Smooth muscle cell (in vitro differentiated cells): ENCODE measurements around the gene GRIK4. TPM values are rescaled to one million over a fixed set of nuclear protein-coding genes. Genes with fewer than 3 reads are reported as not detected.

Source experiments
- DNase-seq: peaks from one replicate; lab custom pipeline; 2025; ENCODE audit not compliant: unreplicated experiment; lab: John Stamatoyannopoulos, UW
- H2AFZ ChIP-seq: fragments of 200-600 bp; sonication (generic); 2 replicates; pipeline ENCODE4 v1.6.0; 2016; ENCODE audit warnings: antibody characterized with exemption, low read depth, mild to moderate bottlenecking
- H3F3A ChIP-seq: fragments of 200-600 bp; sonication (generic); 2 replicates; pipeline ENCODE4 v1.6.0; 2017; ENCODE audit warnings: antibody characterized with exemption, low read depth
- H3K27ac ChIP-seq: fragments of 200-600 bp; sonication (generic); 2 replicates; pipeline ENCODE4 v1.5.1; 2016; ENCODE audit warnings: low read depth, mild to moderate bottlenecking
- H3K27me3 ChIP-seq: fragments of 200-600 bp; sonication (generic); 2 replicates; pipeline ENCODE4 v1.6.1; 2016; ENCODE audit warnings: low read depth, mild to moderate bottlenecking
- H3K36me3 ChIP-seq: fragments of 200-600 bp; sonication (generic); 2 replicates; pipeline ENCODE4 v1.5.1; 2016; ENCODE audit warnings: low read depth
- H3K4me1 ChIP-seq: fragments of 200-600 bp; sonication (generic); 2 replicates; pipeline ENCODE4 v1.5.1; 2016; ENCODE audit warnings: low read depth
- H3K4me2 ChIP-seq: fragments of 200-600 bp; sonication (generic); 2 replicates; pipeline ENCODE4 v1.6.0; 2016; ENCODE audit warnings: mild to moderate bottlenecking
- H3K4me3 ChIP-seq: fragments of 200-600 bp; sonication (generic); 2 replicates; pipeline ENCODE4 v1.5.1; 2016; ENCODE audit warnings: mild to moderate bottlenecking
- H3K79me2 ChIP-seq: fragments of 200-600 bp; sonication (generic); 2 replicates; pipeline ENCODE4 v1.6.0; 2016; ENCODE audit warnings: low read depth, mild to moderate bottlenecking
- H3K9ac ChIP-seq: fragments of 200-600 bp; sonication (generic); 2 replicates; pipeline ENCODE4 v1.6.0; 2016; ENCODE audit warnings: low read depth
- H3K9me3 ChIP-seq: fragments of 200-600 bp; sonication (generic); replicated peaks from 2 replicates; pipeline ENCODE4 v1.5.1; 2016; ENCODE audit warnings: low read depth
- H4K20me1 ChIP-seq: fragments of 200-600 bp; sonication (generic); 2 replicates; pipeline ENCODE4 v1.6.0; 2016; ENCODE audit warnings: low read depth
- CTCF ChIP-seq: fragments of 200-600 bp; sonication (generic); IDR thresholded peaks from 2 replicates; pipeline ENCODE4 v1.5.1; 2017; ENCODE audit warnings: borderline replicate concordance, mild to moderate bottlenecking, antibody characterized with exemption; ENCODE audit not compliant: insufficient read depth, poor library complexity, severe bottlenecking
- WGBS: methylation state at CpG from one replicate; pipeline ENCODE4 v1.1.7; 2016; ENCODE audit warnings: low lambda C conversion rate; 5-methylcytosine and 5-hydroxymethylcytosine counted together
- polyA plus RNA-seq: library from polyadenylated mRNA; unstranded; fragments of >200 nt; fragmentation: Nextera tagmentation; extraction: Ambion mirVana; gene quantifications from 2 replicates; pipeline ENCODE4 v1.2.1, GENCODE V29; 2016
- total RNA-seq: library from RNA; depleted of rRNA; stranded (reverse); fragments of >200 nt; gene quantifications from 2 replicates; pipeline ENCODE4 v1.2.3, GENCODE V29; 2014

The GRIK4 gene
- total and polyA plus RNA-seq, 2 experiments from 2014 or later: not detected

GRCh38 chr11:120814531-120815318 is 303.2 kb downstream of the GRIK4 start:
- no peak for TF ChIP-seq CTCF
- H3K9me3 ChIP-seq: no peaks in the 10 kb centered on the region
- no peak overlapping the region for H3K4me2 ChIP-seq
- H3K36me3 ChIP-seq: no peaks in the 10 kb centered on the region
- H3K4me1 ChIP-seq: no peaks in the 10 kb centered on the region
- peaks cover 18% of the 10 kb centered on the region for H3K27me3 ChIP-seq
- no peaks in the 10 kb centered on the region for H3F3A ChIP-seq
- H3K9ac ChIP-seq: no peak overlapping the region
- no peaks in the 10 kb centered on the region for H4K20me1 ChIP-seq
- no peak overlapping the region for H2AFZ ChIP-seq
- no peak for DNase-seq
- WGBS: 92% methylated on average over 18 of the region's 21 CpGs
- no peak overlapping the region for H3K27ac ChIP-seq
- H3K4me3 ChIP-seq: no peak overlapping the region
- H3K79me2 ChIP-seq: no peaks in the 10 kb centered on the region

DNA sequence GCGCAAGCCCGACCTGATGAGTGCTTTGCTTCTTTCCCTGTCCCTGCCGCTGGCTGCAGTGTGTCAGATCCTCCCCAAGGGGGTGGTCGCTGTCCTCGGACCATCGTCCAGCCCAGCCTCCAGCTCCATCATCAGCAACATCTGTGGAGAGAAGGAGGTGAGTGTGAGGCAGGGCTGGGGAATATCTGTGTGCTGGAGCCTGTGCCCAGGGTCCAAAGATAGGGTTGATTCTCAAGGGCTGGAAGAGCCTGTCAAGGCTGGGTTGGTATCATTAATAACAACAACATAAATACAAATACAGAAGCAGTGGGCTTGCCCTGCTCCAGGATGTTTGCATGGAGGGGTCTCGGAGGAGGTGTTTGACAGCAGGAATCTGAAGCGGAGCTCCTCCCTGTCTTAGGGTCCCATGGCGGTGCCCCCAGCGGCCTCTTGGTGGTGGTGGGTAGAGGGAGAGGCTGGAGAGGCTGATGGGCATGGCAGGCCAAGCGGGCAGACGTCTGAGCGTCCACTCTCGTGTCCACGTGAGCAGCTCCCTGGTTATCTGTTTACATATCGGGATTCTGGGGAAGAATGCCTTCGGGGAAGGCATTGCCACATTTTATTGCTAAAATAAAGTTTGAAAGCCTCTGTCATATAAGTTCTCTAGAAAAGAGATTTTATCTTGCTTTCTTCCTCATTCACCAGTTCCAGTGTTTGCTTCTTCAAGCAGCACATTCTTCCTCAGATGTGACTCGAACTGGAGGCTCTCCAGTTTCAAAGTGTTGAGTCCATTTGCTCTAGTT is 304.0 kb downstream of the GRIK4 start:
- no peaks in the 10 kb centered on the region for H3K4me1 ChIP-seq
- H2AFZ ChIP-seq: no peak overlapping the region
- no peaks in the 10 kb centered on the region for H3F3A ChIP-seq
- H3K9ac ChIP-seq: no peak overlapping the region
- H3K4me3 ChIP-seq: no peak overlapping the region
- peaks cover 26% of the 10 kb centered on the region for H3K27me3 ChIP-seq
- DNase-seq: no peak
- H4K20me1 ChIP-seq: no peaks in the 10 kb centered on the region
- no peaks in the 10 kb centered on the region for H3K9me3 ChIP-seq
- WGBS: 86% methylated on average over 18 of the region's 18 CpGs
- no peaks in the 10 kb centered on the region for H3K79me2 ChIP-seq
- H3K27ac ChIP-seq: no peak overlapping the region
- H3K4me2 ChIP-seq: no peak overlapping the region
- TF ChIP-seq CTCF: no peak
- H3K36me3 ChIP-seq: no peaks in the 10 kb centered on the region

DNA sequence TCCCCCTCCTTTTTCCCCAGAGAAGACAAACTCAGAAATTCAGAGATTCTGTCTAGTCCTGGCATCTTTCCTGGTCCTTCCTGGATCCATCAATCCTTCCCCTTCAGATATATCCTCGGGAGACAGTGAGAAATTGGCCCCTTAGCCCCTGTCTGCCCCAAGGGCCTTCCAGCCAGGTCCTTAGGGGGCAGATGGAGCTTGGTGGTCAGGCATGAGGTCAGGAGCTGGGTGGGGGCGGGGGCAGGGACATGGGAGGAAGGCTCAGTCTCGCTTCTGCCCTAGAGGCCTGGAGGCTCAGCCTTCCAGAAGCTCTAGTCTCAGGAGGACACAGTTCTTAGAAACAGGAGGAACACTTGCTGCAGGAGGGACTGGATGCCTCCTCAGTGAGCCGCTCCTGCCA is 304.6 kb downstream of the GRIK4 start:
- no peaks in the 10 kb centered on the region for H4K20me1 ChIP-seq
- H3K4me1 ChIP-seq: no peaks in the 10 kb centered on the region
- H3K4me3 ChIP-seq: no peak overlapping the region
- H3F3A ChIP-seq: no peaks in the 10 kb centered on the region
- H3K27me3 ChIP-seq: peaks cover 31% of the 10 kb centered on the region
- no peaks in the 10 kb centered on the region for H3K36me3 ChIP-seq
- no peak overlapping the region for H3K9ac ChIP-seq
- H3K9me3 ChIP-seq: no peaks in the 10 kb centered on the region
- no peak for DNase-seq
- no peak overlapping the region for H2AFZ ChIP-seq
- no peak overlapping the region for H3K27ac ChIP-seq
- TF ChIP-seq CTCF: no peak
- no peaks in the 10 kb centered on the region for H3K79me2 ChIP-seq
- WGBS: 94% methylated on average over 4 of the region's 4 CpGs
- no peak overlapping the region for H3K4me2 ChIP-seq
